Upper lobe of left lung (tissue), 4 donors: ENCODE measurements around the gene PINK1.

ENCODE experiments used
- POLR2AphosphoS5 ChIP-seq, 2 donors: sonication (generic); formaldehyde crosslinking; IDR thresholded peaks; one replicate each; pipeline ENCODE4 v1.5.1; 2017; ENCODE audit warnings: antibody characterized with exemption in 2 of 2
- TF ChIP-seq, protein P1 (sequence below), 6 experiments: fragments of 450-650 bp in 4 of 6; fragments of 200-600 bp in 2 of 6; sonication (generic) in 2 of 6; IDR thresholded peaks; one replicate each; pipeline ENCODE4 v1.5.1; 2016 to 2019; ENCODE audit warnings: antibody characterized with exemption in 6 of 6

DNA sequence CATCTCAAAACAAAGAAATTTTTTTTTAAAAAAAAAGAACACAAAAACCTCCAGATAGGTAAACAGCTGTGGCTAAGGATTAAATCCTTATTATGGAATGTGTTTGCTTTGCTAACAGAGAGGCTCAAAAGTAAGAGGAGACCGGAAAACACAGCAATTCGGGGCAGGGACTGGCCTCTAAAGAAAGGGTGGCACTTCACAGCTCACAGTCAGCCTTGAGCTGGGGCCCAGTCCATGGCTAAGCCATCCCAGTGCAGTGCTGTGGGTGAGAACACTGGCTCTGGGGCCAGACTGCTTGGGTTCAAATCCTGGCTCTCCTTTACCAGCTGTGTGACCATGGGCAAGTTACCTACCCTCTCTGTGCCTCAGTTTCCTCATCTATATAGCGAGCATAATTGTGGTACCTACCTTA, 56.4 kb downstream of the PINK1 start:
- TF ChIP-seq, protein P1, sequence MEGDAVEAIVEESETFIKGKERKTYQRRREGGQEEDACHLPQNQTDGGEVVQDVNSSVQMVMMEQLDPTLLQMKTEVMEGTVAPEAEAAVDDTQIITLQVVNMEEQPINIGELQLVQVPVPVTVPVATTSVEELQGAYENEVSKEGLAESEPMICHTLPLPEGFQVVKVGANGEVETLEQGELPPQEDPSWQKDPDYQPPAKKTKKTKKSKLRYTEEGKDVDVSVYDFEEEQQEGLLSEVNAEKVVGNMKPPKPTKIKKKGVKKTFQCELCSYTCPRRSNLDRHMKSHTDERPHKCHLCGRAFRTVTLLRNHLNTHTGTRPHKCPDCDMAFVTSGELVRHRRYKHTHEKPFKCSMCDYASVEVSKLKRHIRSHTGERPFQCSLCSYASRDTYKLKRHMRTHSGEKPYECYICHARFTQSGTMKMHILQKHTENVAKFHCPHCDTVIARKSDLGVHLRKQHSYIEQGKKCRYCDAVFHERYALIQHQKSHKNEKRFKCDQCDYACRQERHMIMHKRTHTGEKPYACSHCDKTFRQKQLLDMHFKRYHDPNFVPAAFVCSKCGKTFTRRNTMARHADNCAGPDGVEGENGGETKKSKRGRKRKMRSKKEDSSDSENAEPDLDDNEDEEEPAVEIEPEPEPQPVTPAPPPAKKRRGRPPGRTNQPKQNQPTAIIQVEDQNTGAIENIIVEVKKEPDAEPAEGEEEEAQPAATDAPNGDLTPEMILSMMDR (IDR thresholded peaks at IDR 0.05) = no peak
- no peak for TF ChIP-seq POLR2AphosphoS5 (IDR thresholded peaks at IDR 0.05)
